Liver (tissue), 10 donors: ENCODE measurements around the gene AP2S1. TPM values are rescaled to one million over a fixed set of nuclear protein-coding genes. Genes with fewer than 3 reads are reported as not detected.

Experiments
- DNase-seq: peaks from one replicate; pipeline ENCODE4 v3.0.0-alpha.2; 2017; ENCODE audit warnings: low spot score
- H3K27ac ChIP-seq, 2 donors: one replicate each; pipeline ENCODE4 v1.7.0; 2013; ENCODE audit warnings: inconsistent platforms in 2 of 2, low read length in 2 of 2, control low read depth in 1 of 2, low read depth in 1 of 2, mild to moderate bottlenecking in 1 of 2
- H3K27me3 ChIP-seq, 4 donors: one replicate each; pipeline versions ENCODE4 v1.6.1 to v1.7.0; 2013; ENCODE audit warnings: low read length in 3 of 4, inconsistent platforms in 1 of 4, mild to moderate bottlenecking in 1 of 4, moderate library complexity in 1 of 4; ENCODE audit not compliant: control insufficient read depth in 4 of 4, insufficient read depth in 4 of 4
- H3K36me3 ChIP-seq, 4 donors: one replicate each; pipeline versions ENCODE4 v1.6.1 to v1.7.0; 2013; ENCODE audit warnings: low read length in 3 of 4, mild to moderate bottlenecking in 3 of 4, low read depth in 1 of 4, moderate library complexity in 1 of 4; ENCODE audit not compliant: control insufficient read depth in 4 of 4, insufficient read depth in 3 of 4
- H3K4me1 ChIP-seq, 4 donors: one replicate each; pipeline versions ENCODE4 v1.6.1 to v1.7.0; 2013; ENCODE audit warnings: low read length in 3 of 4, mild to moderate bottlenecking in 3 of 4, moderate library complexity in 1 of 4; ENCODE audit not compliant: control insufficient read depth in 4 of 4, insufficient read depth in 4 of 4
- H3K4me3 ChIP-seq, 3 donors: one replicate each; pipeline versions ENCODE4 v1.6.1 to v1.7.0; 2013; ENCODE audit warnings: low read length in 3 of 3, control low read depth in 1 of 3, low read depth in 1 of 3, mild to moderate bottlenecking in 1 of 3
- H3K9ac ChIP-seq, 2 donors: one replicate each; pipeline ENCODE4 v1.7.0; 2013; ENCODE audit warnings: low read length in 2 of 2, mild to moderate bottlenecking in 2 of 2, moderate library complexity in 2 of 2, control low read depth in 1 of 2, low read depth in 1 of 2
- H3K9me3 ChIP-seq, 4 donors: one replicate each; pipeline versions ENCODE4 v1.6.1 to v1.7.0; 2013; ENCODE audit warnings: low read length in 3 of 4; ENCODE audit not compliant: control insufficient read depth in 4 of 4
- EGR1 ChIP-seq, 2 donors: IDR thresholded peaks; 2 replicates each; pipeline ENCODE4 v1.6.1; 2016 to 2018; ENCODE audit warnings: antibody characterized with exemption in 2 of 2, low read depth in 2 of 2
- SP1 ChIP-seq: IDR thresholded peaks from 2 replicates; pipeline ENCODE4 v1.6.1; 2018; ENCODE audit warnings: antibody characterized with exemption, mild to moderate bottlenecking
- TAF1 ChIP-seq: conservative IDR thresholded peaks from 2 replicates; pipeline ENCODE4 v1.6.1; 2016; ENCODE audit warnings: antibody characterized with exemption, mild to moderate bottlenecking
- WGBS: extraction: QIAGEN DNeasy Blood & Tissue Kit; methylation state at CpG from one replicate; pipeline ENCODE4 v1.1.7; 2013; 5-methylcytosine and 5-hydroxymethylcytosine counted together
- polyA plus RNA-seq, 2 donors: library from polyadenylated mRNA; stranded (reverse) in 1 of 2; unstranded in 1 of 2; fragments of 200-250 nt in 1 of 2; fragments of >200 nt in 1 of 2; fragmentation: Nextera tagmentation in 1 of 2; extraction: Ambion mirVana in 1 of 2; gene quantifications; one replicate each; pipeline versions ENCODE4 v1.2.1 to v1.2.3, GENCODE V29; 2013 to 2015
- small RNA-seq: library from RNA; depleted of rRNA; stranded (forward); fragments of <200 nt; gene quantifications from one replicate; pipeline ENCODE3, GENCODE V24; 2014
- total RNA-seq, 2 donors: library from RNA; depleted of rRNA; stranded (reverse); fragments of >200 nt; gene quantifications; one replicate each; pipeline ENCODE4 v1.2.3, GENCODE V29; 2014
- donor health status: healthy.
- donor health status: healthy.
- donor health status: healthy.
- donor health status: healthy.
- donor health status: healthy.

AP2S1 gene
- total and polyA plus RNA-seq, 4 donors, result 28.3 to 168 (median 79.0) TPM

GRCh38 chr19:46788262-46788967, 62.2 kb downstream of the AP2S1 start, which contains the start of gene SLC1A5:
TSS of gene SLC1A5 (minus strand) at chr19:46788594. CDS start at chr19:46787965, 629 bp downstream.
- Histone ChIP-seq H3K27me3 (peaks cover 0 to 2% (median 0%) of the 10 kb centered on the region in 4 donors), H3K4me1 (peaks cover 7 to 28% (median 15%) of the 10 kb centered on the region in 4 donors), H3K9ac (peak within 1 kb of the TSS; percentile 42 to 61), H3K36me3 (no peaks in the 10 kb centered on the region), H3K9me3 (no peaks in the 10 kb centered on the region), H3K4me3 (peak within 1 kb of the TSS; percentile 50 to 64 (median 59)), H3K27ac (peak within 1 kb of the TSS; percentile 63 to 76)
- no peak for TF ChIP-seq EGR1 (IDR thresholded peaks at IDR 0.05; ENCODE audit: low read depth in 2 of 2)
- TF ChIP-seq SP1, result peak; percentile 35
- peak; percentile 71 for TF ChIP-seq TAF1
- WGBS, result 2% methylated on average over 46 of the region's 46 CpGs
- peak; percentile 99 for DNase-seq

Small RNA genes within 50 kb of the gene (small RNA-seq; reads per million reads assigned to genes)
- gene AC008622.3, result not detected
- not detected for gene HNRNPMP2

Other genes with a start within 250 kb of the AP2S1 start
- 100 to 1,000 TPM in 1 of 2 donors, 10 to 100 TPM in 1; 73.3 to 112 TPM for gene CALM3, start 249.5 kb downstream of the AP2S1 start, total RNA-seq
- gene CALM3, start 249.5 kb downstream of the AP2S1 start, polyA plus RNA-seq, result 10 to 100 TPM; 51.4 to 90.0 TPM
- 1 to 10 TPM; 1.4 to 2.8 TPM for gene PTGIR, start 225.8 kb downstream of the AP2S1 start, total RNA-seq
- gene PTGIR, start 225.8 kb downstream of the AP2S1 start, polyA plus RNA-seq, result 1 to 10 TPM; 2.9 to 5.9 TPM
- not detected for gene GNG8, start 214.6 kb downstream of the AP2S1 start, total RNA-seq
- gene GNG8, start 214.6 kb downstream of the AP2S1 start, polyA plus RNA-seq, result not detected
- 1 to 10 TPM; 1.0 to 1.1 TPM for gene DACT3, start 189.7 kb downstream of the AP2S1 start, total RNA-seq
- gene DACT3, start 189.7 kb downstream of the AP2S1 start, polyA plus RNA-seq, result 1 to 10 TPM in 1 of 2 donors, under 1 TPM in 1; 0.32 to 1.4 TPM
- 10 to 100 TPM in 1 of 2 donors, 1 to 10 TPM in 1; 8.5 to 14.4 TPM for gene PRKD2, start 133.7 kb downstream of the AP2S1 start, total RNA-seq
- 10 to 100 TPM in 1 of 2 donors, 1 to 10 TPM in 1; 7.3 to 10.0 TPM for gene PRKD2, start 133.7 kb downstream of the AP2S1 start, polyA plus RNA-seq
- 10 to 100 TPM in 1 of 2 donors, 1 to 10 TPM in 1; 7.5 to 11.1 TPM for gene FKRP, start 104.8 kb downstream of the AP2S1 start, total RNA-seq
- 1 to 10 TPM; 2.5 to 8.8 TPM for gene FKRP, start 104.8 kb downstream of the AP2S1 start, polyA plus RNA-seq
- gene STRN4, start 104.4 kb downstream of the AP2S1 start, total RNA-seq, result 10 to 100 TPM; 29.4 to 29.9 TPM
- 10 to 100 TPM in 1 of 2 donors, 1 to 10 TPM in 1; 9.5 to 20.2 TPM for gene STRN4, start 104.4 kb downstream of the AP2S1 start, polyA plus RNA-seq
- gene SLC1A5, start 62.3 kb downstream of the AP2S1 start, total RNA-seq, result 10 to 100 TPM in 1 of 2 donors, 1 to 10 TPM in 1; 6.2 to 90.8 TPM
- 1 to 10 TPM; 1.5 to 6.0 TPM for gene SLC1A5, start 62.3 kb downstream of the AP2S1 start, polyA plus RNA-seq
- 10 to 100 TPM; 26.3 to 49.2 TPM for gene ARHGAP35, start 10.2 kb upstream of the AP2S1 start, total RNA-seq
- gene ARHGAP35, start 10.2 kb upstream of the AP2S1 start, polyA plus RNA-seq, result 10 to 100 TPM; 15.5 to 17.2 TPM
- not detected for gene NPAS1, start 169.0 kb upstream of the AP2S1 start, total RNA-seq
- gene NPAS1, start 169.0 kb upstream of the AP2S1 start, polyA plus RNA-seq, result under 1 TPM in 1 of 2 donors, not detected in 1; 0.22 TPM
- gene TMEM160, start 197.8 kb upstream of the AP2S1 start, total RNA-seq, result 10 to 100 TPM; 11.5 to 12.4 TPM
- 10 to 100 TPM; 32.1 to 49.2 TPM for gene TMEM160, start 197.8 kb upstream of the AP2S1 start, polyA plus RNA-seq